Neuron (in vitro differentiated cells): ENCODE measurements around the gene IGF2BP1.
A peak's percentile ranks its signal among the peaks of the same experiment; 100 is the strongest.

Experiments
- H2AFZ ChIP-seq: one replicate; pipeline ENCODE4 v1.6.1; 2013; ENCODE audit warnings: low read depth, mild to moderate bottlenecking, inconsistent platforms, low read length, moderate library complexity
- H3K27me3 ChIP-seq: one replicate; pipeline ENCODE4 v1.6.1; 2013; ENCODE audit warnings: low read length; ENCODE audit not compliant: insufficient read depth
- H3K36me3 ChIP-seq: one replicate; pipeline ENCODE4 v1.6.1; 2013; ENCODE audit warnings: low read length; ENCODE audit not compliant: insufficient read depth
- H3K4me1 ChIP-seq: one replicate; pipeline ENCODE4 v1.6.1; 2013; ENCODE audit warnings: low read length; ENCODE audit not compliant: insufficient read depth
- H3K4me3 ChIP-seq: 2 replicates; pipeline ENCODE4 v1.5.1; 2013; ENCODE audit warnings: mild to moderate bottlenecking, low read length, moderate library complexity
- H3K9me3 ChIP-seq: one replicate; pipeline ENCODE4 v1.6.1; 2013; ENCODE audit warnings: low read length

Gene IGF2BP1

DNA sequence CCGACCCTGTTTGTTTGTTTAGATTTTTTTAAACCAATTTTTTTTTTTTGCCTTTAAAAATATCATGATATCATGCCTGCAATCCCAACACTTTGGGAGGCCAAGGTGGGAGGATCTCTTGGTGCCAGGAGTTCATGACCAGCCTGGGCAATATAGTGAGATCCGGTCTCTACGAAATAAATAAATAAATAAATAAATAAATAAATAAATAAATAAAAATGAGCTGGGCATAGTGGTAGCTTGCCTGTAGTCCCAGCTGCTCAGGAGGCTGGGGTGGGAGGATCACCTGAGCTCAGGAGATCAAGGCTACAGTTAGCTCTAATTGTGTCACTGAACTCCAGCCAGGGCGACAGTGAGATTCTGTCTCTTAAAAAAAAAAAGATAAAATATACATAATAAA lies 8.1 kb upstream of the IGF2BP1 start:
- no peaks in the 10 kb centered on the region for H3K27me3 ChIP-seq
- no peak overlapping the region for H3K4me3 ChIP-seq
- H3K9me3 ChIP-seq = no peaks in the 10 kb centered on the region
- no peak overlapping the region for H2AFZ ChIP-seq
- H3K4me1 ChIP-seq = peaks cover 23% of the 10 kb centered on the region
- H3K36me3 ChIP-seq = no peaks in the 10 kb centered on the region

DNA sequence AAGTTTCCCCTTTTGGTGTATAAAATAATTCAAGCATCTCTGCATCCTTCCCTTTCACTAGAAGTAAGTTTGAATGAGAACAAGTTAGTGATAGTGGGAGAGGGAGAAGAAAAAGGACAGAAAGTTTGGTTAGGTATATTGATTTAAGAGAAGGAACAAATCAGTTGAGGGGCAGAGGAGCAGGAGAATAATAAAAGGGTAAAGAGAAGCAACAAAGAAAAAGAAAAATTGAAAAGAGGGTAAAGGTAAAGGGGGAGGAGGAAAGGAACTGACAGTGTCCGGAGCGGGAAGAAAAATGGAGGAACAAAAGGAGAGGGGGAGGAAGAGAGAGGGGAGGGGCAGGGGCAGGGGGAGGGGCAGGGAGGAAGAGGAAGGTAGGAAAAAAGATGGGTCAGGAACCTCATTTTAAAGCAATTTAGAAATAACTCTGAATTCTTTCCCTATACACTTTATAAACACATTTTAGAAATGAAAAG lies 6.3 kb upstream of the IGF2BP1 start:
- H3K27me3 ChIP-seq = no peaks in the 10 kb centered on the region
- H3K4me1 ChIP-seq = peaks cover 33% of the 10 kb centered on the region
- H3K9me3 ChIP-seq = no peaks in the 10 kb centered on the region
- H3K4me3 ChIP-seq = no peak overlapping the region
- peak overlapping the region; percentile 52 for H2AFZ ChIP-seq
- no peaks in the 10 kb centered on the region for H3K36me3 ChIP-seq

DNA sequence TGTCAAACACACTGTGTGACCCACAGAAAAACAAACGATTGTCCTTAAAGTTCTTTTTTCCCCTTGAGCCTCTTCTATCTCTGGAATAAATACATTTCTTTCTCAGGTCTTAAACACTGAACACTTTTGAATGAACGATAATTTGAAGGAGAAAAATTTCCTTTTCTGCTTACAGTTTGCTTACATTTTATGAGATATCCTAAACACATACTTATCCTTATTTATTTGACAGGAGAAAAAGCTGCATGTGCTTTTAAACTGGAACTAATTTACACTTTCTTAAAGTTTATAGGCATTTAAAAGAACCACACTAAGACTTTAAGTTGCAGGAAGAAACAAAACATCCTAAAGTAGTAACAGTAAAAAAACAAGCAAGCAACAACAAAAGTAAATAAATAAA lies 4.7 kb upstream of the IGF2BP1 start:
- Histone ChIP-seq H3K4me3 (no peak overlapping the region), H3K9me3 (no peaks in the 10 kb centered on the region), H3K27me3 (no peaks in the 10 kb centered on the region), H3K4me1 (peaks cover 33% of the 10 kb centered on the region), H2AFZ (no peak overlapping the region), H3K36me3 (no peaks in the 10 kb centered on the region)

DNA sequence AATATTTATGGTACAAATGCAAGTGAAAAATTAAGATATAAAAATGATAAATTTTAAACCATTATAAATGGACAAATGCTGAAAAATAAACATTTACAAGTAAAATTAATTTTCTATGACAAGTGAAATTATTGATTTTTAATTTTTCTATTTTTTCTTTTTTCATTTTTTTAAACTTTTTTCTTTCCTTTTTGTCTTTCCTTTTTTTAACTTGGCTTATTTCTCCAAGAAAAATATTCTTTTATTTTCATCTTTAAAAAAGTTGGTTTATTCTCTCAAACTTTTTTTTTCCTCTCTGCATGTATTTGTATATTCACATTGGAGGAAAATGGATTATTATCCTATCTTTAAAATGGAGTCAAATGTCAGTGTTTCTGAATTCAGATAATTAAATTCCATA lies 3.9 kb upstream of the IGF2BP1 start:
- Histone ChIP-seq H3K4me3 (no peak overlapping the region), H3K4me1 (peaks cover 33% of the 10 kb centered on the region), H3K27me3 (no peaks in the 10 kb centered on the region), H3K9me3 (no peaks in the 10 kb centered on the region), H3K36me3 (no peaks in the 10 kb centered on the region), H2AFZ (no peak overlapping the region)

DNA sequence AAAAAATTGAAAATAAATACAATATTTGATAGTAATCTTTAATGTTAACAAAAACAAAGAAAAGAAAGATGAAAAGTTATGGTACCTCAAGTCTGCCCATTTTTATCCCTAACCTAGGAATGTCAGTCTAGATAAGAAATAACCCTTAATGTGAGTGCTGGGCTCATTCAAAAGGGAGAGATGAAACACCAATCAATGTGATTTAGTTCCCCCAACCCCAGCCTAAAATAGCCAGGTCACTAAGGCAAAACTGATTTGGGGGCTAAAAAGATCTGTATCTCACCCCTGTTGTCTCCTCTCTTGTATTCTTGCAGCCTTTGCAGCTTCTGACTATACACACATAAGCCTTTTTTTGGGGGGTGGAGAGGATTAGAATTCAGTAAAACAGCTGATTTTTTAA lies 3.2 kb upstream of the IGF2BP1 start:
- Histone ChIP-seq H3K27me3 (no peaks in the 10 kb centered on the region), H3K4me1 (peaks cover 33% of the 10 kb centered on the region), H2AFZ (no peak overlapping the region), H3K9me3 (no peaks in the 10 kb centered on the region), H3K4me3 (peak overlapping the region; percentile 9), H3K36me3 (no peaks in the 10 kb centered on the region)

DNA sequence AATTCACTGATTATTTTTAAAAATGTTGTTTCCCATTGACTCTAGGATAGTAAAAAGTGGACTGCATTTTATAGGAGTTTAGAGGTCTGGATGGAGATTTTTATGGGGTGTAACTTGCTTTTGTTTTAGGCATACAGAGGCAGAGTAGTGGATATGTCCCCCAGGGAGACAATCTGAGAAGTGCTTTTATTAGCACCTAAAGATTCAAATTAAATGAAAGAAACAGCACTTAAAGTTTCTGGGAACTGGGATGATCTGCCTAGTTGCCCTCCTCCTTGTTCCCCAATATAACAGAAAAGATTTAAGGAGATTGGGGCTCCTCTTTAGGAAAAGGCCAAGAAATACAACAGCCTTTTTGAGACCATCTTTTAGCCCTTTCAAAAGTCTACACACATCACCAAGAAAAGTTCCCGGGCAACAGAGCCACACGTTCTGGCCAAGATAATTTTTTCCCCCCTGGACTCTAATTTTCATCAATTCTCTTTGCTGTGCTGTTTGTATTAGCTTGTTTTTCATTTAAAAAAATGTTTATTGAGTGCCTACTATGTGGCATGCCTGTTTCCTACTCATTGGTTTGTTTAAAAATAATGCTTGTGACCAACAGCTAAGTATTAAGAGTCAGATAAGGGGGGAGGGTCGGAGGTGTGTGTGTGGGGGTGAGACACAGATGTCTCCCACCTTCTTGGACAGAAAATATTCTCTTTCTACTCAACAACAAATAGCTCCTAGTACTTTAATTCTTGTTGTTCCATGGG lies 2.5 kb upstream of the IGF2BP1 start:
- peaks cover 33% of the 10 kb centered on the region for H3K4me1 ChIP-seq
- H3K36me3 ChIP-seq = no peaks in the 10 kb centered on the region
- H3K4me3 ChIP-seq = peak overlapping the region; percentile 66
- no peaks in the 10 kb centered on the region for H3K9me3 ChIP-seq
- H3K27me3 ChIP-seq = no peaks in the 10 kb centered on the region
- no peak overlapping the region for H2AFZ ChIP-seq

DNA sequence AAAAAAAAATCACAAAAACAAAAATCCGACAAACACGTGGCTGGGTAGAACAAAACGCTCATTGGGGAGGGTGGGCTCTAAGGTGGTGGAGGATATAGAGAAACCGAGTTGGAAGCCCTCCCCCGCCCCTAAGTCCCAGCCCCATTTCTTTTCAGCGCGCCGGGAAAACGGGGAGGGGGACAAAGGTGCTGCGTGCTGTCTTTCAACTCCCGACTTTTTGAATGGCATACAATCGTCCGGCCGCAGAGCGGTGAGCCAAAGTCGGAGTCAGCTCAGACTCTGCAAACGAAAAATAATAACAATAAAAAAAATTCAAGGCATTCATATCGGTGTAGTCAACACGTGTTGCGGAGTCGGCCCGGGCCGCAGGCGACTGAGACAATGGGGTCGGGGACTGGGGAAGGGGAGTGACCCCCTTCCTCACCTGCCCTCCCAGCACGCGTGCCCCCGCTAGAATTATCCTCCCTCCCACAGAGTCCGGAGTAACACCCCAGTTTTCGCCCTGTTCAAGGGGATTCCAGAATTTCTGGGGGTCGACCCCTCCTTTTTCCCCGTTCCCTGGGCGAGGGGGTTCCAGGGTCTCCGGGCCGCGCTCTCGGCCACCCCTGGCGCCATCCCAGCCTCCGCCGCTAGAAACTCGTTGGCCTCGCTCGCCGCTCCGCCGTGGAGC lies 1.7 kb upstream of the IGF2BP1 start:
- peaks cover 30% of the 10 kb centered on the region for H3K4me1 ChIP-seq

DNA sequence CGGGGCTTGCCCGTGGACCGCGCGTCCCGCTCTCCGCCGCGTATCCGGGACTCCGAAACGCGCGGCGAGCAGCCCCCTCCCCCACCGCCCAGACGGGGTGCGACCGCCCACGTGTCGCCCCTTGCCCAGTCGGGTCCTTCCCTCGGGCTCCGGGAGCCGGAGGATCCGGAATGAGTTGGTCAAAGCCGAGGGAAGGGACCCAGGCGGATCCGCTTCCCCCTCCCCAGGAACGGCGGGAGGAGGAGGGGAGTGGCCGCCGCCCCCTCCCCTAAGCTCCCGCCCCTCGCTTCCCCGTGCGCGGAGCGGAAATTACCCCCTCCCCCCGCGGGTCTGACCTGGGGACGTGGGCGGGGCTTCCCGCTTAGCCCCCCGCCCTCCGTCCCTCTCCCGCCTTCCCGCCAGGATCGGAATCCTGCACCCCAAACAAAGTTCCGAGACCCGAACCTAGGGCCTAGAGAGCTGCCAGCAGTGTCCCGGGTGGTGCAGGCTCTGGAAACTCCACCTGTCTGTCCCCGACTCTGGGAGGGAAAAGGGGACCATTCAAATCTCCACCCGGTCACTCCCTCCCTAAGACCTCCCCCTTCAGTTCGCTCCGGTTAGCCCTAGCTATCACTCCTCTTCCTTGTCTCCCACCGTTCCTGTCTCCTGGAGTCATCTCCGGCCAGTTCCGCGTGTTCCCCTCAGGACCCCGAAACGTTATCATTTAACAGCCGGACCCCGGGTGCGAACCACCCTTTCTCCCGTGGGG lies 1.0 kb upstream of the IGF2BP1 start:
- H3K27me3 ChIP-seq = no peaks in the 10 kb centered on the region
- H3K4me1 ChIP-seq = peaks cover 27% of the 10 kb centered on the region
- H3K9me3 ChIP-seq = no peaks in the 10 kb centered on the region
- H2AFZ ChIP-seq = peak overlapping the region; percentile 82
- H3K4me3 ChIP-seq = peak overlapping the region; percentile 66
- H3K36me3 ChIP-seq = no peaks in the 10 kb centered on the region

More for the DNA sequence above, 1.7 kb upstream of the IGF2BP1 start:
- peak overlapping the region; percentile 82 for H2AFZ ChIP-seq
- H3K27me3 ChIP-seq = no peaks in the 10 kb centered on the region
- H3K9me3 ChIP-seq = no peaks in the 10 kb centered on the region
- peak overlapping the region; percentile 66 for H3K4me3 ChIP-seq
- H3K36me3 ChIP-seq = no peaks in the 10 kb centered on the region

DNA sequence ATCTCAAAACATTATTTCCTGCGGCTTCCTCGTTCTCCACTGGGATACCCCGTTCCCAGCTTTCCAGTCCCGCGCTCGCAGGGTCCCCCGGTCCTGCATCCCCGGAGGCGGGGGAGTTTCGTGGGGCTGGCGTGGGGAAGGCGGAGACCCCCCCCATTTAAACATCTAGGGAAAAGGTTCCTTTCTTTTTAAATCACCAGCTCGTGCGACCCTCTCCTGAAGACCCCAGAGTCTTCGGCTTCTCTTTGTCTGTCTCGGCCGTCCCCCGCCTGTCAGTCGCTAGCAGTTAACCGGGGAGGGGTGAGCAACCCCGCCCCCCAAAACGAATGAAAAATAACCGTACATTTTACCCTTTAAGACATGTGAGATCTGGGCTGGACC lies 473 bp upstream of the IGF2BP1 start:
- peaks cover 27% of the 10 kb centered on the region for H3K4me1 ChIP-seq
- peak overlapping the region; percentile 82 for H2AFZ ChIP-seq
- no peaks in the 10 kb centered on the region for H3K36me3 ChIP-seq
- H3K9me3 ChIP-seq = no peaks in the 10 kb centered on the region
- H3K27me3 ChIP-seq = no peaks in the 10 kb centered on the region
- peak overlapping the region; percentile 66 for H3K4me3 ChIP-seq

DNA sequence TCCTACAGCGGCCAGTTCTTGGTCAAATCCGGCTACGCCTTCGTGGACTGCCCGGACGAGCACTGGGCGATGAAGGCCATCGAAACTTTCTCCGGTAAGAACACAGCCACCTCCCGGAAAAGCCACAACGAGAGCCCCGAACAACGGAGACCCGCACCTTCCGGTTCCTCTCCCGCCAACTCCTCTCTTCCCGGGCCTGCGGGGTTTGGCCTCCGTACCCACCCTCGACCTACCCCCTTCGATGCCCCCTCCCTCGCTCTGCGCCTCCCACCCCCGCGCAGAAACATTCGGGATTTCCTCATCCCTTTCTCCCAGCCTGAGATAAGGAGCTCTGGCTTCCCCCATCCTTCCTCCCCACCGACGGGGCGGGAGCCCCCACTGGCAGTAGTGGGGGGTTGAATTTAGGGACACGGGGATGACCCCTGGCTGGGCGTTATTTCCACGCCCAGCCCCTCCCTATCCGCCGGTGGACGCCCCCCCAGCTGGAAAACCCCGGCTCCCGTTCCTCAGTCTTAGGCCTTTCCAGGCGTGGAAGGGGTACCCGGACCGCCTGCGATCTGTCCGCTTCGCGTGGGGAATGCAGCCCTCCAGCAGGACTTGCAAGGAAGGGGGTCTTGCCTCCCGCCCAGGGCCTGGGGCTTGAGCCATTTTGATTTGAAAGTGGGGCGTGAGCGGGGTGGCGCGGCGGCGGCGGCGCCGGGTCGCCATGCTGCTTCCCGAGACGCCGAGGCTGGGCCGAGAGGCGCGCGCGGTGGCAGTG lies 822 bp downstream of the IGF2BP1 start:
- Histone ChIP-seq H2AFZ (no peak overlapping the region), H3K4me3 (peak overlapping the region; percentile 66), H3K9me3 (no peaks in the 10 kb centered on the region), H3K27me3 (no peaks in the 10 kb centered on the region), H3K36me3 (no peaks in the 10 kb centered on the region), H3K4me1 (peaks cover 34% of the 10 kb centered on the region)

DNA sequence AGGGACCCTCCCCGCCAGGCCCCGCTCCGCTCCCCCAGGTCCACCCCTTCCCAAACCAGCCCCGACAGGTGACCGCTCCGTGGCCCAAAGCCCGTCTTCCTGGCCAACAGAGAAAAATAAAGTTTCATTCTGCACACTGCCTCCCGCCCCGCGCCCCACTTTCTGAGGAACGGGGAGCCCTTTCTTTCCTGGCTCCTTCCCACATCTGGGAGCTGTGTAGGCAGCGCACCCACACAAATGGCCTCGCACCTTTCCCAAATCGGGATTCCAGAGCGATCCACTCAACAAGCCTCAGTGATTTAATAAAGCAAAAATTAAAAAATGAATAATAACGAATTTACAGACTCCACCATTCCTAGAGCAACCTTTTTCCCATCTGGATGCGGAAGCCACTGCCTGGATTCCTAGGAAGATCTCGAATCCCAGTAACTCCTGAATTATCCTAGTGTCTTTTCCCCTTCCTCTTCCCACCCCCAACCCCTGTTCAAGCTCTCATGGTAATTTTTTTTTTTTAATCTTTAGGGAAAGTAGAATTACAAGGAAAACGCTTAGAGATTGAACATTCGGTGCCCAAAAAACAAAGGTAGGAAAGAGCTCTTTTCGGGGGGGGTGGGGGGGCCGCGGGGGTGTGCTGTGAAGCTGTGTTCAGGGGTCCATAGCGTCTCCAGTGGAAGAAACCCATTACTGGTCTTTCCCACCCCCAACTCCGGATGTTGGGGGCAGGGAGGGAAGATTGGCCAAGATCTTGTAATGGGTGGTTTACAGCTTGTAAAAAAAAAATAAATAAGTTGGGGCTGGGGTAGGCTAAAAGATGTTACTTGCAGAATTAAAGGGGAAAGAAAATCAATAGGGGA lies 1.6 kb downstream of the IGF2BP1 start:
- no peaks in the 10 kb centered on the region for H3K27me3 ChIP-seq
- H3K4me3 ChIP-seq = peak overlapping the region; percentile 66
- peaks cover 38% of the 10 kb centered on the region for H3K4me1 ChIP-seq
- no peaks in the 10 kb centered on the region for H3K9me3 ChIP-seq
- no peak overlapping the region for H2AFZ ChIP-seq
- no peaks in the 10 kb centered on the region for H3K36me3 ChIP-seq

DNA sequence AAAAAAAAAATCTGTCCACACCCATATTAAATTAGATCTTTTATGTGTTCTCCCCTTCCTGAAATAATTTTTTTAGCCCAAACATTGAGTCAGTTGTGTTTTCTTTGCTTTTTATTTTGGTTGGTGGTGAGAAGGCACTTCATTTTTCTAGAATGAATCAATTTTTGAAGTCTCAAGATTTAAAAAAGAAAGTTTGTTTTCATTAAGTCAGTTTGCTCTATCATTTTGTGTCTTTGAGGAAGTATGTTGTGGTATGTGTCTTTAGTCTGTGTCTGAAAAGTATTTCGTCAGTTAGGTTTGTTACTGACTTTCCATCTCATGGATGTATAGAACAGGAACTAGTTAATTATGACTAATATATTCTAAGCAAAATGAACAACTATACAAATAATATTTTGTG lies 3.8 kb downstream of the IGF2BP1 start:
- no peaks in the 10 kb centered on the region for H3K9me3 ChIP-seq
- peaks cover 40% of the 10 kb centered on the region for H3K4me1 ChIP-seq
- H3K36me3 ChIP-seq = peaks cover 16% of the 10 kb centered on the region
- peak overlapping the region; percentile 66 for H3K4me3 ChIP-seq
- H3K27me3 ChIP-seq = no peaks in the 10 kb centered on the region
- H2AFZ ChIP-seq = no peak overlapping the region
